ENCODE measurements around the gene PRL. TPM values are rescaled to one million over a fixed set of nuclear protein-coding genes. Genes with fewer than 3 reads are reported as not detected.

Gene PRL
- total RNA-seq, 4 donors from 2014 or later = 0.33 TPM; not detected in 3

DNA sequence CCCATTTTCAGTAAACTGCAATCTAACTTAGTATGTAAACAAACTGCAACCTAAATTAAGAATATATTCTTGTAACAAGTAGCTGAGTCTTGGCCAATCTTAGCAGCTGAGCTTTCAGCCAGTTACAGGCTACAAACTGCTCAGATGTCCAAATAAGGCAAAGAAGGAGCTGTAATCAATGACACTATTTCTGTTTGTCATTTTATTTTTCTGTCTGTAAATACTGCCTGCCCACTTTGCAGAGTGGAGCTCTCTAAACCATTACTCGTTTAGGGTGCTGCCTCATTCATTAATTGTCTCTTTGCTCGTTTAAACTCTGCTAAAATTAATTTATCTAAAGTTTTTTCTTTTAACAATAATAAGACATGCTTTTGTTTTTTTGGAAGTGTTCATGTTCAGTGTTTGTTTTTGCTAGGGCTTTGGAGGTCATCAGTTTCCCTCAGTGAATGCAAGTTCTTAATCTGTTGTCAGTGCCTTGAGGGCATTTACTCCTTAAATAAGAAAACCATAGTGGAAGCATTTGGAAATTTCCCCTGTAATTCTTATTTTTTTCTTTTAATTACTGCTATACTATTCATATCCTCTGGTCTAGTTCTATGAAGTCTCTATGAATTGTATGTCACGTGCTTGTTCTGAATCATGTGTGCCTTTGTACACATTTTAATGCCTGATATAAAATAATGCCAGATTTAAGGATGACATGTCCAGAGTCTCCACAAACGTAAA lies 3.6 kb upstream of the PRL start:
- H3K27ac ChIP-seq (replicated peaks in 1 of 4) = no peak overlapping the region
- H3K4me1 ChIP-seq = no peaks in the 10 kb centered on the region
- H3K9me3 ChIP-seq = no peaks in the 10 kb centered on the region
- H3K27me3 ChIP-seq = no peaks in the 10 kb centered on the region
- DNase-seq (ENCODE audit: extremely low spot score) = no peak
- intact Hi-C loops (cut with DNase I) = no loop called here
- TF ChIP-seq, protein P1, sequence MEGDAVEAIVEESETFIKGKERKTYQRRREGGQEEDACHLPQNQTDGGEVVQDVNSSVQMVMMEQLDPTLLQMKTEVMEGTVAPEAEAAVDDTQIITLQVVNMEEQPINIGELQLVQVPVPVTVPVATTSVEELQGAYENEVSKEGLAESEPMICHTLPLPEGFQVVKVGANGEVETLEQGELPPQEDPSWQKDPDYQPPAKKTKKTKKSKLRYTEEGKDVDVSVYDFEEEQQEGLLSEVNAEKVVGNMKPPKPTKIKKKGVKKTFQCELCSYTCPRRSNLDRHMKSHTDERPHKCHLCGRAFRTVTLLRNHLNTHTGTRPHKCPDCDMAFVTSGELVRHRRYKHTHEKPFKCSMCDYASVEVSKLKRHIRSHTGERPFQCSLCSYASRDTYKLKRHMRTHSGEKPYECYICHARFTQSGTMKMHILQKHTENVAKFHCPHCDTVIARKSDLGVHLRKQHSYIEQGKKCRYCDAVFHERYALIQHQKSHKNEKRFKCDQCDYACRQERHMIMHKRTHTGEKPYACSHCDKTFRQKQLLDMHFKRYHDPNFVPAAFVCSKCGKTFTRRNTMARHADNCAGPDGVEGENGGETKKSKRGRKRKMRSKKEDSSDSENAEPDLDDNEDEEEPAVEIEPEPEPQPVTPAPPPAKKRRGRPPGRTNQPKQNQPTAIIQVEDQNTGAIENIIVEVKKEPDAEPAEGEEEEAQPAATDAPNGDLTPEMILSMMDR (IDR thresholded peaks at IDR 0.05) = no peak
- TF ChIP-seq EP300 (IDR thresholded peaks at IDR 0.05) (no peak), POLR2A (IDR thresholded peaks at IDR 0.05; ENCODE audit: low read depth) (no peak), POLR2AphosphoS5 (IDR thresholded peaks at IDR 0.05) (no peak)
- no peak overlapping the region for H3K4me3 ChIP-seq
- WGBS = 82% methylated on average over 4 of the region's 4 CpGs
- no peaks in the 10 kb centered on the region for H3K36me3 ChIP-seq

DNA sequence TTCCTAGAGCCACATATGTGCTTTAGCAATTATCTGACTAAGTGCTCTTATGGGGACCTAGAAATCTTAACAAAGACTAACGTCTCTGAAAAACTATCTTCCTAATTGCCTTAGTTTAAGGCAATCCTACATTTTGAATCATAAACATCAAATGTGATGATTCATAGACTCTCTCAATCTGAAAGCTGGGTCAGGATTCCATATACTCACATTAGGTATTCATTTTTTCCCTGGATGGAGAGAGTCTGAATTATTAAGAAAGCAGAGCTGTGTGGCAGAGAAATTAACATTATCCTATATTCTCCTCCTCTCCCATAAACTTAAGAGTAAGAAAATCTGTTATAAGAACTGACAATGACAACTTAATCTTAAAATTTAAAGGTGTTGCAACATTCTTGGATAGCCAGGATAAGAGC lies 1.6 kb upstream of the PRL start:
- intact Hi-C loops (cut with DNase I) = no loop called here
- H3K4me1 ChIP-seq = peaks cover 0 to 4% (median 0%) of the 10 kb centered on the region in 4 donors
- WGBS = 71% methylated on average over 1 of the region's 1 CpG
- TF ChIP-seq POLR2A (IDR thresholded peaks at IDR 0.05; ENCODE audit: low read depth) = no peak
- no peak for TF ChIP-seq POLR2AphosphoS5 (IDR thresholded peaks at IDR 0.05)
- TF ChIP-seq, protein P1 (IDR thresholded peaks at IDR 0.05) = no peak
- no peak for TF ChIP-seq EP300 (IDR thresholded peaks at IDR 0.05)
- H3K27ac ChIP-seq (replicated peaks in 1 of 4) = no peak overlapping the region
- no peaks in the 10 kb centered on the region for H3K27me3 ChIP-seq
- no peaks in the 10 kb centered on the region for H3K9me3 ChIP-seq
- no peaks in the 10 kb centered on the region for H3K36me3 ChIP-seq
- no peak overlapping the region for H3K4me3 ChIP-seq
- DNase-seq (ENCODE audit: extremely low spot score) = no peak

DNA sequence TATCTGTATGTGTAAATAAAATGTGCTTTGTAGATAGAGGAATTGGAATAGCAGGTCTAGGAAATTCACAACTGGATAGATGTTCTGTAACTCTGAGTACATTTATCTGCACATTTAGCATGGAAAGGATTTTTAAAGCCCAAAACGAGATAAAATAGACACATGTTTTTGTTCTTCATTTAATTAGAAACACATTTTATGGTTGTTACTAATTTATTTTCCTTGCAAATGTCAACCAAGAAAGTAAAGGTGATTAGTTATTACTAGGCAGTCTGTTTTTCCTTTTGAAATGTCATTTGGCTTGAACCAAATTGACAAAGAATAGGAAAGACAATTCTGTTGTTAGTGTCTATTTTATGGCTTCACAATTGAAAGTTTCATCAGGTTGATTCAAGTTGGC lies 769 bp downstream of the PRL start:
- TF ChIP-seq POLR2A (IDR thresholded peaks at IDR 0.05; ENCODE audit: low read depth) = no peak
- no peak for TF ChIP-seq EP300 (IDR thresholded peaks at IDR 0.05)
- no peak for TF ChIP-seq POLR2AphosphoS5 (IDR thresholded peaks at IDR 0.05)
- TF ChIP-seq, protein P1 (IDR thresholded peaks at IDR 0.05) = no peak
- Histone ChIP-seq H3K4me3 (no peak overlapping the region), H3K27ac (replicated peaks in 1 of 4) (no peak overlapping the region), H3K27me3 (no peaks in the 10 kb centered on the region), H3K4me1 (peaks cover 0 to 4% (median 0%) of the 10 kb centered on the region in 4 donors), H3K9me3 (no peaks in the 10 kb centered on the region), H3K36me3 (no peaks in the 10 kb centered on the region)
- no peak for DNase-seq (ENCODE audit: extremely low spot score)
- intact Hi-C loops (cut with DNase I) = no loop called here
- WGBS = 71% methylated on average over 1 of the region's 1 CpG

DNA sequence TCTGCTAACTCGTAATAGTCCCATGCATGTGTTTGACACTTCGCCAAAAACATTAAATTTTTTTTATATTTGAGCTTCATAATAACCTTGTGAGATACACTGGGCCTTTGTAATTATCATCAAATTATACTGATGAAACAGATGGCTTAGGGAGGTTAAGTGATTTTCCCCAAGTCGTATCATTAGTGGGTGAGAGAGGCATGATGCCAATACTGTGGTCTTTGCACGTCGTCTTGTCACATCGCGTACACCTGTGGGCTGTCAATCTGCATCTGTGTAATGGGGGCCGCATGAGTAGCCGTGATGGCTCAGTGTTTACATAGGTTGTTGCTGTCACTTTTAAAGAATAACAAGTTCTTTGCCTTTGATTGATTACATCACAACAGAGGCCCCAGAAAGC lies 1.7 kb downstream of the PRL start:
- intact Hi-C loops (cut with DNase I) = no loop called here
- no peaks in the 10 kb centered on the region for H3K36me3 ChIP-seq
- WGBS = 74% methylated on average over 9 of the region's 9 CpGs
- H3K27me3 ChIP-seq = no peaks in the 10 kb centered on the region
- H3K9me3 ChIP-seq = no peaks in the 10 kb centered on the region
- no peak for DNase-seq (ENCODE audit: extremely low spot score)
- no peak overlapping the region for H3K4me3 ChIP-seq
- TF ChIP-seq POLR2AphosphoS5 (IDR thresholded peaks at IDR 0.05) (no peak), POLR2A (IDR thresholded peaks at IDR 0.05; ENCODE audit: low read depth) (no peak), EP300 (IDR thresholded peaks at IDR 0.05) (no peak)
- TF ChIP-seq, protein P1 (IDR thresholded peaks at IDR 0.05) = no peak
- no peak overlapping the region for H3K27ac ChIP-seq (replicated peaks in 1 of 4)
- H3K4me1 ChIP-seq = peaks cover 0 to 4% (median 0%) of the 10 kb centered on the region in 4 donors

DNA sequence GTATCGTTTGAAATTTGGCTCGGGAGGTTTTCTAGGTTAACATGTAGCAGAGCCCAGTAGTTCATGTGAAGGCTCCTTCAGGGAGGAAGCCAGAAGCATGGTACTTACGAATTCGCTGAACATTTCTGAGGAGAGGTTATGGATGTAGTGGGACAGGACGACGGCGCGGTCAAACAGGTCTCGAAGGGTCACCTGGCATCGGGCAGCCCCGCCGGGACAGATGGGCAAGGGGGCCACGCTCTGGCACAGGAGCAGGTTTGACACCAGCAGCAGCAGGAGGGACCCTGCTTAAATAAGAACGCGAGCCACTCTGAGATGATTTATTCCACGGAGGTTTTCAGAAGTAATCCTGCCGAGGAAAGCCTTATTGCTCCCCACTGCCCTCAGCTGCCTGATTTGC lies 2.5 kb downstream of the PRL start:
- Histone ChIP-seq H3K4me1 (peaks cover 0 to 4% (median 0%) of the 10 kb centered on the region in 4 donors), H3K4me3 (no peak overlapping the region), H3K27me3 (no peaks in the 10 kb centered on the region), H3K27ac (replicated peaks in 1 of 4) (no peak overlapping the region), H3K36me3 (no peaks in the 10 kb centered on the region), H3K9me3 (no peaks in the 10 kb centered on the region)
- DNase-seq (ENCODE audit: extremely low spot score) = no peak
- 77% methylated on average over 17 of the region's 17 CpGs for WGBS
- TF ChIP-seq EP300 (IDR thresholded peaks at IDR 0.05) (no peak), POLR2A (IDR thresholded peaks at IDR 0.05; ENCODE audit: low read depth) (no peak)
- TF ChIP-seq, protein P1 (IDR thresholded peaks at IDR 0.05) = no peak
- intact Hi-C loops (cut with DNase I) = no loop called here
